Measurements from ENCODE around the gene B4GAT1. TPM values are rescaled to one million over a fixed set of nuclear protein-coding genes. Genes with fewer than 3 reads are reported as not detected.

B4GAT1 gene
- total and polyA plus RNA-seq, 3 donors from 2014 or later, result 23.2 to 45.1 (median 28.2) TPM

DNA sequence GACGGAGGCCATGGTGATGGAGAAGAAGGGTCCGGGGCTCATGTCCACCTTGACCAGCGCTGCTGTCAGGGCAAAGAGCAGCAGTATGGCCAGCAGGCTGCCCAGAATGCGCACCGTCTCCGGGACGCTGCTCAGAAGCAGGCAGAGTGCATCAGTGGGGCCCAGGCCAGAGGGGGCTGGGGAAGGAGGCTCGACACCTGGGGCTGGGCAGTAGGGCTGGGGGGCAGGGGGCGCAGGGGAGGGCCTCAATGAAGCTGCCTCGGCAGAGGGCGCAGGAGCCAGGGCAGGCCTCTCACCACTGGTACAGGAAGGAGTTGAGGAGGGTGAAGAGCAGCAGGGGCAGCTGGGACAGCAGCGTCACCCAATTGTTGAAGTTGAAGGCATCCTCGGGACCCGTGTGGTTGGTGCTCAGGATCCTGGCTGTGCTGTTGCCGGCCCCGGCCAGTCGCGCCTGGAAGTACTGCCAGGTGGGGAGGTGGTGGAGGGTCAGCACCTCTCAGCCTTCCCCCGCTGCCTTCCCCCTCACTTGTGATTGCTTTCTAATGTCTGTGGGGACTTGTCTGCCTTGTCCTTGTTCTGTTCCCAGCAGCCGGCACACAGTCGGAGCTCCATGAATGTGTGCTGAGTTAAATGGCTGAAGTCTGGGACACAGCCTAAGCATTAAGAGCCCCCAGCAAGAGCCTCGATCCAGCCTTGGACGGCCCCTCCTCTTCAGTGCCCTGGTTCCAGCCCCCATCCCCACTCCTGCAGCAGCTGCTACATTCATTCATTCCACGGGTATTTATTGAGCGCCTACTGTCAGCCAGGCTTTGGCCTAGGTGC is 21.9 kb upstream of the B4GAT1 start:
- no peak for TF ChIP-seq POLR2A (IDR thresholded peaks at IDR 0.05)
- TF ChIP-seq CTCF (IDR thresholded peaks at IDR 0.05), result no peak
- no peak overlapping the region for H3K27ac ChIP-seq
- no peak overlapping the region for H3K4me3 ChIP-seq
- DNase-seq, result no peak
- no peaks in the 10 kb centered on the region for H3K9me3 ChIP-seq
- H3K27me3 ChIP-seq, result no peaks in the 10 kb centered on the region
- intact Hi-C loops (cut with DNase I; ENCODE audit: low total_unique reads), result no loop called here
- WGBS, 2 donors, result 79 to 85% methylated on average over 18 to 25 of the region's 25 CpGs
- peaks cover 5% of the 10 kb centered on the region for H3K4me1 ChIP-seq
- H3K36me3 ChIP-seq (ENCODE audit: low read depth, missing control alignments), result no peaks in the 10 kb centered on the region

DNA sequence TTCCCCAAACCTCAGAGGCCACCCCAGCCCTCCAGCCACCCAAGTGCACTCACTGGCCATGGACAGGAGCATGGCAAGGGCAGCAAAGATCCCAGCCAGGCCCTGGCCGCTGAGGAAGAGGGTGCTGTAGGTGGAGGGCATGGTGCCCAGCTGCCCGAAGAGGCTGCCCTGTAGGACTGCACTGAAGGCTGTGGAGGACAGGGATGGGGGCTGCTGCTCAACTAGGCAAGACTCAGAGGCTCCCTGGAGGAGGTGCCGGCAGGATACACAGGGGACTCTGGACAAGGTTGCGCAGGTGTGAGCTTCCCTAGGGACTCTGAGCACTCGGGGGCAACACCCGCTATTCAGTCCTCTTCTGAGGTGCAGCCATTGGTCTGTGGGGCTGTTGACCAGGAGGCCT is 21.1 kb upstream of the B4GAT1 start:
- H3K9me3 ChIP-seq, result no peaks in the 10 kb centered on the region
- WGBS, 2 donors, result 89% methylated on average over 6 of the region's 6 CpGs; no CpG with 5 or more reads in 1 of the 2 donors
- H3K4me3 ChIP-seq, result no peak overlapping the region
- no peak overlapping the region for H3K27ac ChIP-seq
- intact Hi-C loops (cut with DNase I; ENCODE audit: low total_unique reads), result no loop called here
- no peaks in the 10 kb centered on the region for H3K36me3 ChIP-seq (ENCODE audit: low read depth, missing control alignments)
- no peaks in the 10 kb centered on the region for H3K27me3 ChIP-seq
- no peak for DNase-seq
- no peak for TF ChIP-seq CTCF (IDR thresholded peaks at IDR 0.05)
- TF ChIP-seq POLR2A (IDR thresholded peaks at IDR 0.05), result no peak
- peaks cover 5% of the 10 kb centered on the region for H3K4me1 ChIP-seq

- no peaks in the 10 kb centered on the region for H3K9me3 ChIP-seq
- no peaks in the 10 kb centered on the region for H3K27me3 ChIP-seq
- no peaks in the 10 kb centered on the region for H3K36me3 ChIP-seq (ENCODE audit: low read depth, missing control alignments)
- H3K4me1 ChIP-seq, result peaks cover 5% of the 10 kb centered on the region
- no peak overlapping the region for H3K4me3 ChIP-seq
- TF ChIP-seq CTCF (IDR thresholded peaks at IDR 0.05) (no peak), POLR2A (IDR thresholded peaks at IDR 0.05) (no peak)
- no peak overlapping the region for H3K27ac ChIP-seq
- 89 to 92% methylated on average over 8 to 15 of the region's 15 CpGs for WGBS, 2 donors
- intact Hi-C loops (cut with DNase I; ENCODE audit: low total_unique reads), result no loop called here
- DNase-seq, result no peak
Measured at GRCh38 chr11:66367561-66368312, 20.3 kb upstream of the B4GAT1 start.

DNA sequence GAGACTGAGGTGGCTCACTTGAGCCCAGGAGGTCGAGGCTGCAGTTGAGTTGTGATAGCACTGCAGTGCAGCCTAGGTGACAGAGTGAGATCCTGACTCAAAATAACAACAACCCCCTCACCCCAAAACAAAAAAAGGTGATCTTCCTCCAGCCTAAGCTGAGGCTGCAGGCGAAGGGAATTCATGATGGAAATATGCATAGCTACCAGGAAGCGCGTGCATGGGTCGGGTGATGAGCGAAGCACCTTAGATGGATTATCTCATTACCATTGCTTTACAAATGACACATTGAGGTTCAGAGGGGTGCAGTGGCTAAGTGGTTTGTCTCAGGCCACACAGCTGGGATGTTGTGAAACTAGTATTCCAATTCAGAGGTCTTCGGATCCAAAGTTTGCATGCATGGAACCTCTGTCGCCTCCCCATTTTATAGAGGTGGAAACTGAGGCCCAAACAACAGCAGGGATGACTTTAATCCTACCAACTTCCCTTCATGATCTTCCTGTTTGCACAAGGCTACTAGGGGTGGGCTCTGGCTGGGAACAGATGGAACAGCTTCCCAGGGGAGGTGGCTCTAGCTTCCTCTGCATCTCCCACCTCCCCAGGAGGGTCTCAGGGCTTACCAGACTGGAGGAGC is 19.5 kb upstream of the B4GAT1 start:
- Histone ChIP-seq H3K36me3 (ENCODE audit: low read depth, missing control alignments) (no peaks in the 10 kb centered on the region), H3K27me3 (no peaks in the 10 kb centered on the region), H3K4me1 (peaks cover 3% of the 10 kb centered on the region), H3K27ac (no peak overlapping the region), H3K9me3 (no peaks in the 10 kb centered on the region), H3K4me3 (no peak overlapping the region)
- TF ChIP-seq POLR2A (IDR thresholded peaks at IDR 0.05) (no peak), CTCF (IDR thresholded peaks at IDR 0.05) (no peak)
- DNase-seq, result no peak
- intact Hi-C loops (cut with DNase I; ENCODE audit: low total_unique reads), result no loop called here
- WGBS, 2 donors, result 94 to 96% methylated on average over 8 of the region's 8 CpGs

Measured in testis (tissue), 3 donors.